GM19025 (cell line): Measurements from ENCODE around the gene CYP2W1.
"Not testable (repeated sequence)": the region's sequence is repeated elsewhere in the genome, so short reads cannot be mapped to it uniquely, and the experiment has no call there.

Experiments
- ATAC-seq: cut with Tn5 transposase; IDR thresholded peaks from one replicate; pipeline ENCODE4 v1.9.1; 2021; ENCODE audit warnings: mild to moderate bottlenecking, low read depth, moderate library complexity; ENCODE audit not compliant: unreplicated experiment

The CYP2W1 gene

GRCh38 chr7:1025743-1026581, 43.0 kb downstream of the CYP2W1 start:
- no peak for ATAC-seq

GRCh38 chr7:1026721-1027161, 43.8 kb downstream of the CYP2W1 start:
- no peak for ATAC-seq

GRCh38 chr7:1027242-1028043, 44.5 kb downstream of the CYP2W1 start:
- ATAC-seq: peak; percentile 1

GRCh38 chr7:1028044-1028770, 45.2 kb downstream of the CYP2W1 start:
- ATAC-seq: peak; percentile 48

- ATAC-seq: no peak
Observed at GRCh38 chr7:1028775-1029636, 46.0 kb downstream of the CYP2W1 start.

GRCh38 chr7:1029637-1030443, 46.9 kb downstream of the CYP2W1 start:
- no peak for ATAC-seq

GRCh38 chr7:1030444-1031070, 47.6 kb downstream of the CYP2W1 start:
- no peak for ATAC-seq

GRCh38 chr7:1031716-1032455, 48.9 kb downstream of the CYP2W1 start:
- no peak for ATAC-seq

- no peak for ATAC-seq
Observed at GRCh38 chr7:1032536-1033181, 49.7 kb downstream of the CYP2W1 start.

GRCh38 chr7:1033546-1034145, 50.7 kb downstream of the CYP2W1 start:
- ATAC-seq: no peak

- not testable (repeated sequence) for ATAC-seq
Observed at GRCh38 chr7:1034769-1035168, 51.8 kb downstream of the CYP2W1 start.

- not testable (repeated sequence) for ATAC-seq
Observed at GRCh38 chr7:1036164-1036928, 53.4 kb downstream of the CYP2W1 start.
